ENCODE measurements around the gene NME3. TPM values are rescaled to one million over a fixed set of nuclear protein-coding genes. Genes with fewer than 3 reads are reported as not detected.

The NME3 gene
- total and polyA plus RNA-seq, 10 of the 15 experiments (the other 5 are each of a cell fraction or from before 2014, with no cell fraction given) = 0.61 to 55.5 (median 26.5) TPM

DNA sequence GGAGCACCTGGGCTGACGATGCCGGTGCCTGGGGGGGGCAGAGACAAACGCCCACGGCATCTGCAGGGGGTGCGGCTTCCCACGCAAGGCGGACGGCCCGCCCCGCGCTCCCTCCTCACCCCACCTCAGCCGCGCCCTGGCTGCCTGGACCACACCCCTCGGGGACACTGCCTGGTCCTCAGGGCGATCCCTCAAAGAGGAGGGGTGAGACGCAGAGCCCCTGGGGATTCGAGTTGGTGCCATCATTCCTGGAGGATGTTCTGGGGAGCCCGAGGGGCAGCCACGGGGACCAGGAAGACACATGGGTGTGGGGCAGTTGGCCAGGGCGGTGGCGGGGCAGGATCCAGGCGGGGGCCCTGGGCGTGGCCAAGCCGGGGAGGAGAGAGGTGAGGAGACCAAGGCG is 18.3 kb upstream of the NME3 start:
- FAIRE-seq (no peak), DNase-seq (ENCODE audit: low read depth, low spot score) (no peak), ATAC-seq (no peak)
- ChIA-PET CTCF (no interaction called here), POLR2A (no interaction called here), RAD21 (ENCODE audit: unreplicated experiment) (no interaction called here), SMC1A (ENCODE audit: uncharacterized antibody, unreplicated experiment) (no interaction called here)
- TF ChIP-seq NR2C1 (IDR thresholded peaks at IDR 0.05) (no peak), CHD2 (IDR thresholded peaks at IDR 0.05; ENCODE audit: borderline replicate concordance, low read depth, low read length) (no peak), POLR2A (IDR thresholded peaks at IDR 0.05; ENCODE audit: low read depth, low read length) (peak; percentile 11; the same call in 1 of the 2 replicates), SKIL (IDR thresholded peaks at IDR 0.05; ENCODE audit: low read depth, poor library complexity, severe bottlenecking) (no peak), STAT1 (conservative IDR thresholded peaks at IDR 0.05) (no peak)
- TF ChIP-seq, protein P1, sequence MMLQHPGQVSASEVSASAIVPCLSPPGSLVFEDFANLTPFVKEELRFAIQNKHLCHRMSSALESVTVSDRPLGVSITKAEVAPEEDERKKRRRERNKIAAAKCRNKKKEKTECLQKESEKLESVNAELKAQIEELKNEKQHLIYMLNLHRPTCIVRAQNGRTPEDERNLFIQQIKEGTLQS (IDR thresholded peaks at IDR 0.05; ENCODE audit: borderline replicate concordance, extremely low read depth, low read depth, low read length) = no peak
- WGBS (ENCODE audit: insufficient coverage, insufficient replicate concordance, low lambda C conversion rate, missing lambda C conversion rate) = 92% methylated on average over 16 of the region's 25 CpGs
- Histone ChIP-seq H3K4me3 (no peak overlapping the region), H3K9me3 (replicated peaks; ENCODE audit: control insufficient read depth, insufficient read depth, low read length) (no peaks in the 10 kb centered on the region), H3K27ac (ENCODE audit: control insufficient read depth, insufficient read depth) (no peak overlapping the region), H3K79me2 (ENCODE audit: control insufficient read depth, insufficient read depth, low read length) (peaks cover 5% of the 10 kb centered on the region), H4K20me1 (ENCODE audit: control insufficient read depth, insufficient read depth) (no peaks in the 10 kb centered on the region), H3K27me3 (replicated peaks in 1 of 2; ENCODE audit: control insufficient read depth in 2 of 2, insufficient read depth in 2 of 2, low read length in 1 of 2) (no peaks in the 10 kb centered on the region), H3K4me2 (ENCODE audit: control insufficient read depth, insufficient read depth) (no peak overlapping the region), H2AFZ (ENCODE audit: control insufficient read depth, low read depth, low read length) (no peak overlapping the region), H3K36me3 (ENCODE audit: control insufficient read depth in 2 of 2, insufficient read depth in 2 of 2, low read length in 1 of 2) (peaks cover 5 to 12% of the 10 kb centered on the region in 2 experiments; a peak in 3 of 4 replicates), H3K4me1 (ENCODE audit: control insufficient read depth, insufficient read depth, low read length) (no peaks in the 10 kb centered on the region), H3K9ac (ENCODE audit: control insufficient read depth, insufficient read depth, low read length) (no peak overlapping the region)
- no TSS peak for BruUV-seq (replicated peaks)
- intact Hi-C loops (cut with micrococcal nuclease; ENCODE audit: unreplicated experiment) (no loop called here), in situ Hi-C loops (cut with MboI) (no loop called here)

All from GM12878 (cell line).